ENCODE data around the gene MSH5.
"Not testable (repeated sequence)": the region's sequence is repeated elsewhere in the genome, so short reads cannot be mapped to it uniquely, and the experiment has no call there.

MSH5 gene

DNA sequence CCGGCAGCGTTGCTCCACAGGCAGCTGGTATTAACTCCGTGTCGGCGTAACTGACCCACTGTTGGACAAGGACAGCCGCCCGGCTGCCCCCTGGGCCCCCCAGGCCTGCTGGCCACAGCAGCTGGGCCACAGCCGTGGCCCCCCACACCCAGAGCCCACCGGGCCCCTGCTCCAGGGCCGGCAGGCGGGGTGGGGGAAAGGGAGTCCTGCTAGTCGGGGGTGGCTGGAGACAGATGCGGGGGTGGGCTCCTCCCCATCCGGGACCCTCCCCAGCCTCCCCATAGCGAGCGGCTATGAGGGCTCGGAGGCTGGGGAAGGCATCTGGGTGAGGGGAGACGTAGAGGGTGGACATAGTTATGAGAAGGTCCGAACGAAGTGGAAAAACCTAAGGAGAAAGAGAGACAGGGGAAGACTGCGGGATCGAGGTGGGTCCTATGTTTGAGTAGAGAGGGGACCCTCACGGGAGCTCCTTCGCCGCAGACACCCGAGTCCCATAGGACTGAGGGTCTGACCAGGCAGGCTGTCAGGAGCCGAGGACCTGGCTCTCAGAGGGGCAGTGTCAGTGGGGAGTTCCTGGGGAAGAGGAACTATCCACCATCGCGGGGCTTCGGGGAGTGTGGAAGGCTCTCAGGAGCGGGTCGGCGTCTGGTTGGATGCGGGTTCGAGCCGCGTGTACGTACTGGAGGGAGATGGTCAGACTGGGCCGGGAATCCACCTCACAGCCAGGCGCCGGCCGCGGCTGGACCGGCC is 55.2 kb downstream of the MSH5 start:
- H3K27ac ChIP-seq, result peak overlapping the region; percentile 94
- TF ChIP-seq ZFX (IDR thresholded peaks at IDR 0.05), result no peak; the same call in 1 of the 2 replicates
- no peak for TF ChIP-seq CTCF (conservative IDR thresholded peaks at IDR 0.05)

- TF ChIP-seq CTCF (conservative IDR thresholded peaks at IDR 0.05) (peak; percentile 91), ZFX (IDR thresholded peaks at IDR 0.05) (peak; percentile 23; the same call in 1 of the 2 replicates)
- peak within 1 kb of the TSS; percentile 94 for H3K27ac ChIP-seq
These were observed 56.0 kb downstream of the MSH5 start, which contains the start of gene VARS1 for GRCh38 chr6:31795616-31796298. VARS1 (minus strand) TSS chr6:31795752; CDS start chr6:31795217, 535 bp downstream.

DNA sequence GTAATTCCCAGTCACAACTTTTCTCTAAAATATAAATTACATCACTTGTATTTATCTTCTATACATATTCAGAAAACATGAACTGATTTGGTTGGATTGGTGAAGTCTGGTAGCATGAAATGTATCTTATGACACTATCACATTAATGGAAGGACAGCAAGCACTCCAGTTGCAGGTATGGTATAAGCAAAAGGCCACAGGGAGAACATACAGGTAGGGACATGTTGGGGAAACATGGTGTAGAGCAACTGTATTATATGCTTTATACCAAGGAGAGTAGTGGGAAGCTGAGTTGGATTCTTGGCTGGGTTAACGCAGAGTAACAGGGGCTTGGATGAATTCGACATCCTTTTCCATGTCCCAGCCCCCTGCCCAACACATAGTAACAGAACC is 57.2 kb downstream of the MSH5 start:
- no peak for TF ChIP-seq CTCF (conservative IDR thresholded peaks at IDR 0.05)
- TF ChIP-seq ZFX (IDR thresholded peaks at IDR 0.05), result no peak
- H3K27ac ChIP-seq, result no peak overlapping the region

DNA sequence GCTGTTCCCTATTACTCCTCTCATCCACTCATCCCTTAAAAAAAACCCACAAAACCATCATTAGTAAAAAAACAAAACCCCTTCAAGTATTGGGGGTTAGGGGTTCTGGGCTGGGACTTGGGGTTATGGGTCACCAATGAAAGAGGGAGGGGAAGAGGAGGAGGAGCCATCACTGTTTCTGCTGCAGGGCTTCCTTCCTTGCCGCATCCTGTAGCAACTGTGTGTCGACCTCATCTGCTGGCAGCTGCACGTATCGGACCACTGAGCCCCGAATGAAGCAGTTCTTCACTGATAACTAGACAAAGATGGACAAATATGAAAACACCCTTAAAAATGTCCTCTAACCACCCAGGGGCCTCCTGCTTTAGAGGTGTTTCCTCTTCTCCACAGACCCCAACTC is 57.8 kb downstream of the MSH5 start:
- TF ChIP-seq ZFX (IDR thresholded peaks at IDR 0.05) (no peak), CTCF (conservative IDR thresholded peaks at IDR 0.05) (no peak)
- no peak overlapping the region for H3K27ac ChIP-seq

DNA sequence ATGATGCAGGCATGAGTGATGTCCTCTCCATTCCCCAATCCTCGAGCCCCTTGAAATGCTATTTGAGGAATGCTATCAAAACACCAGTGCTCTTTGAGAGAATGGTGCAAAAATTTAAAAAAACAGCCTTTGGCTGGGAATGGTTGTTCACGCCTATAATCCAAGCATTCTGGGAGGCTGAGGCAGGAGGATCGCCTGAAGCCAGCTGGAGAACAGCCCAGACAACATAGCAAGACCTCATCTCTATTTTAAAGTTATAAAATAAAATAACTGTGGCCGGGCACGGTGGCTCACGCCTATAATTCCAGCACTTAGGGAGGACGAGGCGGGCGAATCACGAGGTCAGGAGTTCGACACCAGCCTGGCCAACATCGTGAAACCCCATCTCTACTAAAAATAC is 60.0 kb downstream of the MSH5 start:
- TF ChIP-seq CTCF (conservative IDR thresholded peaks at IDR 0.05), result no peak
- TF ChIP-seq ZFX (IDR thresholded peaks at IDR 0.05), result no peak
- H3K27ac ChIP-seq, result no peak overlapping the region

- H3K27ac ChIP-seq, result not testable (repeated sequence)
These were observed 61.5 kb downstream of the MSH5 start for GRCh38 chr6:31801031-31801927.

DNA sequence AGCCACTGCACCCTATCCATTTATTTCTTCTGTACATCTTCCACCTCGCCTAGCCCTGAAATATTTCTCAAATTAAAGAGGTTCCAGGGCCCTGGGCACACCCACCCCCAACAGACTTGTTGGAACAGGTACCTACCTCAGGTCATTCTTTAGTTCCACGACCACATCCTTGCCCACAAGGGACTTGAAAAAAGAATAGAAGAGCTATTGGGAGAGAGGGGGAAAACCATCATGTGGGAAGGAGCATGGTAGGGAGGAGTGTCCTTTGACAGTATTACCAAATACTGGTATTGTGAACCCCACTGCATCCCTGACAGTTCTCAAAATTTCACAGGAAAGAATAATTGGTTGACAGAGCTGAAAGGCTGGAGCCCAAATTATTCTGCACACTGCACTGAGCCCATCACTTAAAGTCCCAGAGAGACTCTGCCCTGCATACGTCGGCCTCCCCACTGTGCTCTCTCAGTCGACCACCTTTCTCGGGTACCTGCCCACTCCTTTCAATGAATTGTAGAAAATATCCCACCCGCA is 66.2 kb downstream of the MSH5 start:
- no peak for TF ChIP-seq CTCF (conservative IDR thresholded peaks at IDR 0.05)
- no peak for TF ChIP-seq ZFX (IDR thresholded peaks at IDR 0.05)
- peak overlapping the region; percentile 89 for H3K27ac ChIP-seq

Data from C4-2B (cell line).